Amygdala (tissue), 56 donors: ENCODE data around the gene ADAR.

Experiments used
- DNase-seq, 56 donors: peaks; one replicate each; lab custom pipeline; 2025; lab: John Stamatoyannopoulos, UW

ADAR gene

DNA sequence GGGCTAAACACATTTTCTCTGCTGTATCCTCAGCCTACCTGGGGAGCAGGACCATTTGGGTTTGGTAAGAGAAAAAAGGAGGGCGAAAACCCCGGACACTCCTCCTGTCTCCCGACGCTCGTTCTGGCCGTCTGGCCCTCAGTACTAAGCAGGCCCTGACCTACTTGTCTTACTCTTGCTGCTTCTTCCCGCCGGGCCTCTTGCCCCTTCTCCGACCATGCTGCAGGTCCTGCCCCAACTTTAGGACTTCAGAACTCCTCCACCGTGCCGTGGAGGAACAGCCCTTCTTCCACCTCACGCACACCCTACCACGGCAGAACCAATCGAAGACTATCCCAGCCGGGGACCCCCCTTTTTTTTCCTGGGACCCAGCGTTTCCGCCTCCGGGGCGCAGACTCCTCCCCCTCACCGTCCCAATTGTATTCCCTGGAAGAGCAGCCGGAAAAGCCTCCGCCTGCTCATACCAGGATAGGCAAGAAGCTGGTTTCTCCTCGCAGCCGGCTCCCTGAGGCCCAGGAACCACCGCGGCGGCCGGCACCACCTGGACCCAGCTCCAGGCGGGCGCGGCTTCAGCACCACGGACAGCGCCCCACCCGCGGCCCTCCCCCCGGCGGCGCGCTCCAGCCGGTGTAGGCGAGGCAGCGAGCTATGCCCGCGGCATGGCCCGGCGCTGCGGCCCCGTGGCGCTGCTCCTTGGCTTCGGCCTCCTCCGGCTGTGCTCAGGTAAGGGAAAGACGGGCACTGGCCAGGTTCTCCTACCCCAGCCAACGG lies 40.4 kb downstream of the ADAR start, which contains the start of gene CHRNB2:
Gene CHRNB2 (plus strand): TSS at position 393 of the 771 bp plus-strand sequence. CDS start 267 bp downstream, at position 660.
- DNase-seq = peak in 38 of 56 donors; percentile 11 to 72 (median 38)

DNA sequence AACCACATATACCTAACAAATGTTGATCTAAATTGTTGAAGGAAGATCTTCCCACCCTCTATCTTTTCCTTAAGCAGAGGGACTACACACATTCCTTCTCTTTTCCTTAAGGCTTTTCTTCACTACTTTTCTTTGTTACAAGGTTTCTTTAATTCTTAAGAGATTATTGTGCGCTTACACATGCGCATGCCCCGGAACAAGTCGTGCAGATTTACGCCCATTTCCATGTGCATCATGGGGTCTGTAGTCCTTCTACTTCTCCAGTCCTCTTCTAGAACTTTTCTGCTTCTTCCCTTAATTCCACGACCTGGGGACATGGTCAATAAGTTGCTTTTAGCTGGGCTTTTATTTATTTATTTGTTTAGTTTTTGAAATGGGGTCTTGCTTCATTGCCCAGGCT lies 42.1 kb downstream of the ADAR start:
- no peak for DNase-seq

DNA sequence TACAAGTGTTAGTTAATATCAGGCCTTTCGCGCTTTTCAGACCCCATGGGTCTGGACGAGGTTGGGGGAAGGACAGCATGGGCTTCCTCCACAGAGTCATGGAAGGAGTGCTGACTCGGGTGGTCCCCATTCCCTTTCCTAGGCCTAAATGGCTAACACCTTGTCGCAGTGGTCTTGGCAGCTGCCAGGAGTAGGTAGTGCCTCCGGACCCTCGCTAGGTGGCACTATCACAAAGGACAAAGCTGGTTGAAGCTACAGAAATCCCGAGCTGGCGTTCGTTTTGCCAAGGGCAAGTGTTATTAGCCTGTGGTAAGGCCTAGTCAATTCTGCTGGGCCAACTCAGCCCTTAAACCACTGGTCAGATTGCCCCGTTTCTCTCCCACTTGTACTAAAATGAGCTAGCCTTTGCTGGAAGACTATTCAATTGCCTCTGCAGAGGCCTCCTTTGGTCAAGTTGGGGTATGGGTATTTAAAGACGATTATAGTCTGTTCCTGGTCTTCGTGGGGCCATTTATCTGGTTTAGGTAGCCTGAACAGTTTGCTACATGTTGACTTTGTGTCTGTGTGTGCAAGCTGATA lies 48.4 kb downstream of the ADAR start:
- DNase-seq = peak in 55 of 56 donors; percentile 34 to 91 (median 78)

DNA sequence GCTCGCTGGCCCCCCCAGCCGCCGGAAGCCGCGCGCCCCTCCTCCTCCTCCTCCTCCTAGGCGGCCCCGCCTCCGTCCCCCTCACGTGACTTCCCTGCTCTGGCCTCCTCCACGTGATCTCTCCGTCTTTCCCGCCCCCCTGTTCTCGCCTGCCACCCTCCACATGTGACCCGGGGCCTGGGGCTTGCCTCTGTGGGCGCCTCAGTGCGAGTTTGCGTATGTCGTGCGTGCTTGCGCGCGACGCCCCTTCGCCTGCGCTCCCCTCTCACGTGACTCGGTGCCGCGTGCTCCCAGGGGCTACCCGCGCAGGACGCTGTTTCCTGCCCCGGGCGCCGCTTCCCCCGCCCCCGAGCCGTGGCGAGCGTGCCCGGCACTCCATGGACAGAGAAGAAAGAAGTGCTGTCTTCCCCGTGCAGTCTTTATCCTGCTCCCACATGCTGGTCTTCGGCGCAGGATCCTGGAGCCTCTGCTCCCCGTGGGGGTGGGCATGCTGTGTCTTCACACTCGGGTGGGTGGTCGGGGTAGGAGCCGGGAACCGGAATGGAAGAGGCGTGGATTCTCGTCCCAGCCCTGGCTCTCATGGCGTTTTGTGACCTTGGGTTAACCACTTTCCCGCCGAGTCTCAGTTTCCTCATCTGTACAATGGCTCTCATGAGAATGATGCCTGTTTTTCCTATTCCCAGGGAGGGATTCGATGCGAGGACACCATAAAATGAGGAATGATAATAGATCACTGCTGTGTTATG lies 49.1 kb downstream of the ADAR start:
- DNase-seq = peak; percentile 77 to 100 (median 98)

DNA sequence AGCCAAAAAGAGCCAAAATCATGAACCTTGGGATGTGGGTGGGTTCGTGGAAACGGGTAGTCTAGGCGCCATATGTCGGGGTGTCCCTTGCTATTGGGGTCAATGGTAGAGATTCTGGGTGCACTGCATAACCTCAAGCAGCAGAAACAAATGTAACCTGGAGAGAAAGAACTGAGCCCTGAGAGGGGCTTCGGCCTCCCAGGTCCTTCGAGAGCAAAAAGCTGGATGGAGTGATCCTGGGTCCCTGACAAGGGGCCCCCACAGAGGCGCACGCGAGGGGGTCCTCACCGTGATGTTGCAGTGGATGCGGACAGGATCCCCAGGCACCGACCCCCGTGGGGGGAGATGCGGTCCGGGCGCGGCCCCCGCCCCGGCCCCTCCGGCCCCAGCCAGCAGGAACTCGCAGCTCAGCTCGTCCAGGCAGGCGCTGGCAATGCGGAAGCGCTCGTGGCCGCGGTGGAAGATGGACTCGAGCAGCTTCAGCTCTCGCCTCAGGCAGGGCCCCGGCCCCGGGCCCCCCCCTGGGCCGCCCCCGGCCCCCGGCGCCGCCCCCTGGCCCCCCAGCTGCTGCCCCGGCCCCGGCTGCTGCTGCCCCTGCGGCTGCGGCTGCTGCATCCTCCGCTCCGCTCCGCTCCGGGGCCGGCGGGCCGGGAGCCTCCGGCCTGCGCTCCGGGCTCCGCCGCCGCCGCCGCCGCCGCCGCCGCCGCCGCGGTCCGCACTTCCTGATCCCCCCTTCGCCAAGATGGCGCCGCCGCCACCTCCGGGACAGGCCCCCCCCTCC lies 49.9 kb downstream of the ADAR start, which contains the start of gene UBE2Q1:
Gene UBE2Q1 (minus strand): TSS at position 724 of the 781 bp plus-strand sequence. CDS start 109 bp downstream, at position 615.
- peak in 15 of 56 donors; percentile 17 to 57 (median 31) for DNase-seq

DNA sequence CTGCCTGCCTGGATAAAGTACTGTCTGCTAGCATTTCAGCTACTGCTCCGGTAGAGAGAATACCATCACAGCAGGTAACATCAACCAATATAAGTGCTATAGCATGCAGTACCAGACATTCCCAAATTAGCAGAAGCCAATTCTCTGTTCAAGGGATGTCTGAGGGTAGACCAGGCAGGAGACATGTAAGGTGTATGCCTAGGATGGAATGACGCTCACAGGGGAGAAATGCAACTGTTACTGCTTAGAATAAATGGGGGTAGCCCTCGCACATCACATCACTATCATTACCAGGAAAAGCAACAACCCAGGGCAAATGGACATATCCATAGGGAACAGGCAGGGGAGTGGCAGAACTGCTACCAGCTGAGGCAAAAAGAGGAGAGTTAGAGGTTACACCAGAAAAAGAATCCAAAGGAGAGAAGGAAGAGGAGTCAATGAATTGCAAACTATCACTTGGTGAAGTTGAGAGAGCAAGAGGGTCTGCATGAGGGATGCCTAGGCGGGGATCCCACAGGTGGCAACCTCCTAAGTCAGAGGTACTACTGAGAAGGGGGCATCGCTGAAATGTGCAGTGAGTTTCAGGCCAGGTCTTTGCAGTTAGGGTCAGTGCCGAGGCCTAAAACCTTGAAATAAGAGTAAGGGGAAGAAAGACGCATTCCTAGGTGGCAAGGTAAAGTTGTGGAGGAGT lies 50.6 kb downstream of the ADAR start:
- DNase-seq = no peak

DNA sequence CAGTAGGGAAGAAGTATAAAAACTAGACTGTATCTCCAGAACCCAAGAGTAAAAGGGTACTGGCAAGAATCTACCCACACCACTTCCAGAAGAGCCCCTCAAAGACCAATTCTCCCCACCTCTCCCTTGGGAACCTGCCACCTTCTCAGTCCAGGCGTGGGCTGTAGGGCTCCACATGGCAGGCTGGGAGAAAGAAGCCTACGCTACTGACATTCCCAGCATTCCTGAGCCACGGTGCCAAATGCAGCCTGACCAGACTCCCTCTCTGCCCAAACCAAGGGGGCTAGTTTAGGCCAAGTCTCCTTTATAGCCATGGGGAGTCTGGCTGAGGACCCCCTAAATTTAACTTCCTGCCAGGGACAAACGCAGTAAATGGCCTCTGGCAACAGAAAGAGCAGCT lies 51.6 kb downstream of the ADAR start:
- DNase-seq = no peak

DNA sequence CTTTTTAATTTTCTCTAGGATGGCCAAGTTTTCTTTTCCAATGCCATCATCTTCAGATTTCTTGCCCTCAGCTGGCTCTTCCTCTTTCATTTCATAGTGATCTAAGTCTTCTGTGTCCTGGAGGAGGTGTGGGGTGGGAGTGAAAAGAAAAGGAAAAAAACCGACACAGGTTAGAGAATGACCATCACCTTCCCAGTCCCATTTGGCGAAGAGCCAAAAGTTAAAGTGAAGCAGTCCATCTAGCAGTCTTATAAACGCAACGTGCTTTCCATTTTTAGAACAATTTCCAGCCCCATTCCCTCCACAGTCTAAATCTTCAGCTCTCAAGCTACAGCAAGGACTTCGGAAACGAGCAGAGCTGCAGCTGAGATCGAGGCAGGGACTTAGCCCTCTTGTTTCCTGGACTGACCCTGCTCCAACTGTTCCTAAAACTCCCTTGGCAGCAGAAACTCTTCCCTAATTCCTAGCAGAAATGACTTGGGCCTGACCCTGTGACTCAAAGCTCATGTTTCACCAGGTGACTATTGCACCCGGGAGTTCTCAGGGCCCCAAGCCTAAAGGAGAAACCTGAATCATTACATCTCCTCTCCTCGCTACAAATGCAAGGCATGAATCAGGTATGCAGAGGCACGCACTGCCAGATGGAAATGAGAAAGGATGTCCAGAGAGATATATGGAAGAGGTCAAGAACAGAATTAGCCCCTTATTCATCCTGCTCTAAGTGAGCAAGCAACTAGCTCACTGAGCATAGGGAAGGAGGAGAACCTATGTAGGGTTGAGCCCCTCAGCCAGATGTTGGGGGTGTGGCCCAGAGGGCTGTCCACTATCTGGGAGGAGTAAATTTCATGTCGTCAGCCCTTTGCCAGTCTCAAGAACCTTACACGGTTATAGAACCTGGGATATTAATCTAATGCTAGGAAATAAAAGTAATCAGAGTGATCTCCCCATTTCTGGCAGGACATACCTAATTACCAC lies 54.6 kb downstream of the ADAR start:
- no peak for DNase-seq

DNA sequence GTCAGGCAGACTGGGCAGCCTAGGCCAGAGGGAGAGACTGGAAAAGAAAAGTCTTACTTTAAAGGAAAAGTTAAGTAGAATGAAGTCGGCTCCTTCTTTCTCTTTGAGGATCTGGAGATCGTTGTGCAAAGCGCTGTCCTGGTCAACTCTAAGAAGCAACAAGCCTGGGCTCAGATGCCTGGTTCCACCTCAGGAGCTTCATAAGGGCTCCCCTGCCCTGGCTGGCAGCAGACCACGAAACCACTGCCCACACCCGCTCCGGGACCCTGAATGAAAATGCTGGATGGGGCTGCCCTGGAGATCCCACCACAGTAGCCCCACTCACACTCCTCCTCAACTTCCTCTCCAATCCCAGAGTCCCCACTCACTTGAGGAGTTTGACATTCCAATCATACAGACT lies 56.0 kb downstream of the ADAR start:
- DNase-seq = no peak

DNA sequence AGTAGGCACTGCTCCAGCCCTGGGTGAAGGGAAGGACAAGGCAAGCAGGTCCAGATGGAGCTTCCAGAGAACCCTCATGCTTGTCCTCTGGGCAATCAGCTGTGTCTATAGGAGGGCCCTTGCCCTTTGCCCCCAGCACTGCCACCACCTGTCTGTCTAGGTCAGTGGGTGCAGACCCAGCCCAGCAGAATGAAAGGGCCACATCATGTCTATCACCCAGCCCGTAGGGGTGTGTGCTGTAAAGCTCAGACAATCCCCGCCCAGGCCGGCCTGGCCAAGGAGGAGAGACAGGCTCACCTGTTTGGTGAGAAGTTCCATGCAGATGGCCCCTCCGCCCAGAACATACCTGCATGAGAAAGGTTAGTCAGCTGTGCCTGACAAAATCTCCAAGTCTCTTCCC lies 56.5 kb downstream of the ADAR start:
- DNase-seq = no peak

DNA sequence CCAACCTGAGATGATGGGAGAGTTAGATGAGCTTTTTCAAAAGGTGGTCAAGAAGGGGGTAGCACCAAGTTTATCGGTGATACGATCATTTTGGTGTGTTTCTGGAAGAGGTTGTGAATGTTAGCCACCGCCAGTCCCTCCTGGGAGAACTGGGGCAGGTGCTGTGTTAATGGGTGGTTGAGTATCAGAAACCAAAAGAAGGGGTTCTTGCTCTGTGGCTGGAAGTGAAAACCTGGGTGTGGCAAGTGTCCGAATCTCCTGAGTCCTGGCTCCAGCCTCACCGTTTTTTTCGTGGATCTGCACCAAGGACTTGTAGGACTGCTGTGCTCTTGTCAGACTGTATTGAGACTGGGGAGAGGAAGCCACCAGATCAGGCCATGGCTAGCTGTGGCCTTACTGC lies 57.3 kb downstream of the ADAR start:
- DNase-seq = no peak

DNA sequence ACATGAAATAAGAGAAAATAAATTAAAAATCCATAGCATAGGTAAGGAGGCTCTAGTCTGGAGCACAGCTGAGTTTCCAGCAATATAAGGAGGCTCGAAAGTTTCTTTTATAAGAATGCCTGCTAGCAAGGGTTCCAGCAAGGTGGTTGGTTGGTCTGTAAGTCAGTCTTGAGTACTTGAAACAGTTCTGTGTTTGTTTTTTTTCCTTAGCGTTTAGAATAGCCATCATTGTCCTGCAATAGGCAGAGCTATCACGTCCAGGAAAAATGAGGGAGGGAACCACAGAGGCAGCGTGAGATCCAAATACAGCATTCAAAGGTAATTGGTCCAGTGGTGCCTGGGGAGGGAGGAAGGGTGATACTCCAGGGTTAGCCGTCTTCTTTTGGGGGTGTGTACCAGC lies 57.9 kb downstream of the ADAR start:
- no peak for DNase-seq

DNA sequence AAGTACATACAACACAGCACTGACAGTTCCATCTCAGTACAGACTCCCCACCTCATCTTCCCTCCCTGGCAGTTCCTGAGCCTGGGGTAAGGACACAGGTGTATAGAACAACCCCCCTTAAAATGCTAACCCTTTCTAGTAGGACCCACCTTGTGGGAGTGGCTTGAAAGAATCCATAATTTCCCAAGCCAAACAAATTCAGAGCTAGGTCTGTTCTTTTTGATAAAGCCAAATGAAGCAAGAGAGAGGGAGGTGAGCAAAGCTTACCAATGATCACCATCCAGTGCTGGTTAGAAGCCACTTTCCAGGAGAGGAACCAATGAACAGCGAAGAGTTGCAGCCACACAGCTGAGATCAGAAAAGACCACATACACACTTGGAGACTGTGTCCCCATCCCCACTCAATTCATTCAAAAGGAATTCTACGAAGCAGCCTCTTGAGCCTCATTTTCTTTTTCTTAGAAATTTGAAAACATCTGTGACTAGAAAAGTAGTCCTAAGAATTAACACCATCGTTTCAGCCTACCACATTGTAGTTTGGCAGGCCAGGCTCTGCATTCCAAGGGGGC lies 58.7 kb downstream of the ADAR start:
- DNase-seq = no peak

DNA sequence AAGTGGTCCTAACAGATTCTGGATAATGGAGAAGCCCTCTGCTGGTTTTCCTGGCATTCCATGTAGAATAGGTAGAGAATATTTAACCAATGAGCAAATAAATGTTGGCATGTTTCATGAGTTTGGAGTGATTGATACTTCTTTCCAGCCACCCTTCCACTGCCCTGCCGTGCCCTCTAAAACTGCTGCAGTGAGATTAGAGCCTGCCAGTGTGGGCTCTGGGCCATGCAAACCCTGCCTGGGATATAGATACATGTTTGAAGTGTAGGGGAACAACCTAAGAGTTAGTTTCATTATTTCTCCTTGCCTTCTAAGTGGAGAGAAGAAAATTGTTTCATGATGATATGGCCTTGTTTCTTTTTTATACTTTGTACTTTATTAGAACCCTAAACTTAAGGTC lies 60.0 kb downstream of the ADAR start:
- DNase-seq = no peak

DNA sequence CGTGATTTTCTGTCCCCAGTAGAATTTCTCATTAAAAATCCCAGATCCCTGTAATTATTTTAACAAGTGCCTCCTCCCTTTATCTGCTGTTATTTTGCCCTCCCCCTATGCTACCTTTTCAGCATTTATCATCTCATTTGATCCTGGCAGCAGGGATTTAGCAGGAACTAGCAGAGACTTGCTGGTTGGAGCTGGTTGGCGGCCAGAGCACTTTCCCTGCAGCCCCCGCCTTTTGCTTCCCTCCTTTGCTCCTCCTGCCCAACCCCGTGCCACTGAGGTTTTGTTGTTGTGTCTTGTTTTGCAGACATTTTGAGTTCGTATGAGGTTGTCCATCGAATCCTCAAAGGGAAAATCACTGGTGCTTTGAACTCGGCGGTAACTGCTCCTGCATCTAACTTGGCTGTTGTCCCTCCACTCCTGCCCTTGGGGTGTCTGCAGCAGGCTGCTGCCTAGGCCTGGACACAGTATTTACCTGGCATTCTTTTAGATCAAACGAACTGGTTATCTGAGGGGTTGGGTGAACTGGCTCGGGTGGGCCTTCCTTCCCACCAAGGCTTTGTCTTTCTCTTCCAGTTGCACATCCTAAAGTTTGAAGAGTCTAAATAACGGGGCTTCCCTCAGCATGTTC lies 60.8 kb downstream of the ADAR start:
- DNase-seq = no peak

DNA sequence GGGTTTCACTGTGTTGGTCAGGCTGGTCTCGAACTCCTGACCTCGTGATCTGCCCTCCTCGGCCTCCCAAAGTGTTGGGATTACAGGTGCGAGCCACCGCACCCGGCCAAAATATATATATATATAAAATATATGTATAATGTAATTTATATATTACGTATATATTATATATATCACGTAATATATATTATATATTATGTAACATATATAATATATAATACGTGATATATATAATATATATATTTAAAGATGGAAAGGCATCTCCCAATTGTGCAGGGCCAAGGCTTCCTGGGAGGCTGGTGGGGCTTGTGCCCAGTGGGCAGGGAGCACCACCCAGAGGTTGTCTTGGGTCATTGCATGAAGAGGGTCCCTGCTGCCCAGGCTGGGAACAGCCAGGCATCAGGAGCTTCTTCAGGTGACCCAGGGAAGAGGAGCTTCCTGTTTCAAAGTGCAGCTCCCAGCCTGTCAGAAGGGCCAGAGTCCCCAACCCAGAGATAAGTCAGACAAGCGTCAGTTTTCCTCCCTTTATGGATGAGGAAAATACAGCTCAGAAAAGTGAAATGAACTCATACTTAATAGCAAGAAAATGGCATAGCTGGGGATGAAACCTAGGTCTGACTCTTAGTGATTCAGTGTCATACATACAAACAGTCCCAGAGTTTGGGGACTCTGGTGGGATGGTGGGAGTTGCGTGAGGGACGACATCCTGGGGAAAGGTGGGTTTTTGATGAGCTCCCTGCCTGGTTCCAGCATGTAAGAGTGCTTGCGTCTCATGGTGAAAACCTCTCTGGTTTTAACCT lies 61.5 kb downstream of the ADAR start:
- DNase-seq = peak in 32 of 56 donors; percentile 5 to 64 (median 26)

DNA sequence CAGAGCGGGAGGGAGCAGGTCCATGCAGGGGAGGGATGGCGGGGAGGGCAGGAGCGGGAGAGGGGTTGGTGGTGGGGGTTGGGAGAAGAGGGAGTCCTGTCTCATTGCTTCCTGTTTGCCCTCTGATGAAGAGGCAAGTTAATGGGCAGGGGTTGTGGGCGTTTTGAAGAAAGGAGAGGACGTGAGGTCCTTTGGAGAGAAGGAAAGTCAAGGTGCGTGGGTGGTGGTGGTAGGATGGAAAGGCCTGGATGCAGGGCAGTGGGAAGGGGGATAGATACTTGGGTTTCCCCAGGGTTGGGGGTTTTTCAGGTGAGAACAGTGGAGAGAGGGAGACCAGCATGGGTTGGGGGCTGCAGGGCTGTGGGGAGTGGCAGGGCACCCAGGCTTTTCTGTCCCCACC lies 66.8 kb downstream of the ADAR start:
- DNase-seq = no peak
